Adrenal gland (tissue), 5 donors: ENCODE results near the gene ZNF446.

Source experiments
- CTCF ChIP-seq, 6 experiments: fragments of 450-650 bp in 4 of 6; fragments of 200-600 bp in 2 of 6; sonication (generic) in 1 of 6; IDR thresholded peaks; 1 replicate in 5 of 6; 2 replicates in 1 of 6; pipeline versions ENCODE4 v1.5.1 to v1.8.0; 2016 to 2021; ENCODE audit warnings: antibody characterized with exemption in 6 of 6, mild to moderate bottlenecking in 2 of 6, moderate library complexity in 1 of 6
- POLR2A ChIP-seq, 2 donors: fragments of 450-650 bp; IDR thresholded peaks; one replicate each; pipeline ENCODE4 v1.6.1; 2017; ENCODE audit warnings: antibody characterized with exemption in 2 of 2, mild to moderate bottlenecking in 2 of 2, moderate library complexity in 1 of 2
- donor health status: DM: no; HTN: no; CAD: no.

DNA sequence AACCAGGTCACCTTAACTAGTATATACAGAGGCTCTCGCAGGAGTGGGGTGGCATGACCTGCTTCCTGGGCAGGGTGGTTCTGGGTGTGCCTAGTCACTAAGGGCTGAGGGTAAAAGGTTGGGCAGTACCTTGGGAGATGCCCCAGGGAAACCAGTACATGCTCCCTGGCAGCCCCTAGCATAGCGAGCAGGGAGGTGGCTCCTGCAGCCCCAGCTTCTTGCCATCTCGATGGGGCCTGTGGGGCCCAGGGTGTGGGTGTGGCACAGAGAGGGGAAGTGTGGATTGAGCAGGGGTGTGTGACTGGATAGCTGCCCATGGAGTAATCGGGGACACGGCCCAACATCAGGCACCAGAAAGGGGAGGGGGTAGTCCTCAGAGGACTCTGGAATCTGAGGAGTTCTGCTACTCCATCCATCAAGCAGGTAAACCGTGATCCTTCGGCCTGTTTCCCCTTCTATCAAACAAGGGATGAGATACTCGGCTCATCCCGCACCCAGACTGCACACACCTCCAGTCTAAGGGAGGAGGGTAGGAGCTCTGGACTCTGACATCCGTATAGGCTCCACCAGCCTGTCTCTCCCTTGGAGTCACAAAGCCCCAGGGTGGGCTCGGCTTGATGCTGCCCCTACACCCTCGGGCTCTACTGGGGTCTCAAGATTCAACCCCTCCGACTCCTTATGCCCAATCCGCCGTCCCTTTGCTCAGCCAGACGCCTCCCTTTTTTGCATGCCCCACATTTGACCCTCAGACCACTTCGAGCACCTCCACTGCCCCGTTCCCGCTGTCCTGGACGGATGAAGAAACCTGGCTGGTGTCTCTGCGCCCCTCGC, 42.3 kb downstream of the ZNF446 start:
- TF ChIP-seq CTCF (IDR thresholded peaks at IDR 0.05) (peak in 2 of 6 experiments; percentile 53 to 69), POLR2A (IDR thresholded peaks at IDR 0.05) (no peak)
